Dendritic cell treated with granulocyte-macrophage colony-stimulating factor and Interleukin-4, amounts not matched to agents 40 ng/mL and 50 ng/mL, for 4 days (primary cell): Measurements from ENCODE around the gene BCL2L1.
"Not testable (repeated sequence)": the region's sequence is repeated elsewhere in the genome, so short reads cannot be mapped to it uniquely, and the experiment has no call there.

Experiments used
- H3K27ac Mint-ChIP-seq: one replicate; pipeline ENCODE4 v1.8.0; 2022; ENCODE audit warnings: mild to moderate bottlenecking, mixed read lengths
- H3K27me3 Mint-ChIP-seq: one replicate; pipeline ENCODE4 v1.8.0; 2022; ENCODE audit warnings: mild to moderate bottlenecking, mixed read lengths
- H3K36me3 Mint-ChIP-seq: one replicate; pipeline ENCODE4 v1.8.0; 2022; ENCODE audit warnings: low read depth, mixed read lengths
- H3K4me1 Mint-ChIP-seq: one replicate; pipeline ENCODE4 v1.8.0; 2022; ENCODE audit warnings: low read depth, mixed read lengths
- H3K4me3 Mint-ChIP-seq: one replicate; pipeline ENCODE4 v1.8.0; 2022; ENCODE audit warnings: mild to moderate bottlenecking, moderate library complexity, mixed read lengths
- H3K9me3 Mint-ChIP-seq: one replicate; pipeline ENCODE4 v1.8.0; 2022; ENCODE audit warnings: mixed read lengths
- intact Hi-C: fragments of 100-400 bp; cut with micrococcal nuclease; formaldehyde crosslinking; loops from one replicate; pipeline ENCODE4 v1.15.0; 2022

The BCL2L1 gene

DNA sequence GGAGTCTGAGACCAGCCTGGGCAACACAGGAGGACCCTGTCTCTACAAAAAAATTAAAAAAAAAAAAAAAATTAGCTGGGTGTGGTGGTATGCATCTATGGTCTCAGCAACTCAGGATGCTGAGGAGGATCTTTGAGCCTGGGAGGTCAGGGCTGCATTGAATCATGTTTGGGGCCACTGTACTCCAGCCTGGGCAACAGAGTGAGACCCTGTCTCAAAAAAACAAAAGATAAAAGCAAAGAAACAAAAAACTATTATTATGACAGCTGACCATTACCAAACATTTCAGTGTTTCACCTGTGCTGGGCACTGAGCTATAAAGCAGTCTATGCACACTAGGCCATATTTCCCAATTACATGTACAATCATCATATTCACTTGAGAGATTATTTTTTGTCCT is 49.2 kb downstream of the BCL2L1 start:
- H3K4me1 Mint-ChIP-seq: peaks cover 73% of the 10 kb centered on the region
- peaks cover 78% of the 10 kb centered on the region for H3K36me3 Mint-ChIP-seq
- no peaks in the 10 kb centered on the region for H3K9me3 Mint-ChIP-seq
- no peak overlapping the region for H3K27ac Mint-ChIP-seq
- H3K4me3 Mint-ChIP-seq: no peak overlapping the region
- H3K27me3 Mint-ChIP-seq: no peaks in the 10 kb centered on the region
- intact Hi-C loops: no loop called here

- Mint-ChIP-seq H3K27ac (no peak overlapping the region), H3K27me3 (no peaks in the 10 kb centered on the region), H3K36me3 (peaks cover 75% of the 10 kb centered on the region), H3K4me1 (peaks cover 75% of the 10 kb centered on the region), H3K4me3 (no peak overlapping the region), H3K9me3 (no peaks in the 10 kb centered on the region)
- intact Hi-C loops: no loop called here
Observed at GRCh38 chr20:31671324-31671723, 51.3 kb downstream of the BCL2L1 start.

DNA sequence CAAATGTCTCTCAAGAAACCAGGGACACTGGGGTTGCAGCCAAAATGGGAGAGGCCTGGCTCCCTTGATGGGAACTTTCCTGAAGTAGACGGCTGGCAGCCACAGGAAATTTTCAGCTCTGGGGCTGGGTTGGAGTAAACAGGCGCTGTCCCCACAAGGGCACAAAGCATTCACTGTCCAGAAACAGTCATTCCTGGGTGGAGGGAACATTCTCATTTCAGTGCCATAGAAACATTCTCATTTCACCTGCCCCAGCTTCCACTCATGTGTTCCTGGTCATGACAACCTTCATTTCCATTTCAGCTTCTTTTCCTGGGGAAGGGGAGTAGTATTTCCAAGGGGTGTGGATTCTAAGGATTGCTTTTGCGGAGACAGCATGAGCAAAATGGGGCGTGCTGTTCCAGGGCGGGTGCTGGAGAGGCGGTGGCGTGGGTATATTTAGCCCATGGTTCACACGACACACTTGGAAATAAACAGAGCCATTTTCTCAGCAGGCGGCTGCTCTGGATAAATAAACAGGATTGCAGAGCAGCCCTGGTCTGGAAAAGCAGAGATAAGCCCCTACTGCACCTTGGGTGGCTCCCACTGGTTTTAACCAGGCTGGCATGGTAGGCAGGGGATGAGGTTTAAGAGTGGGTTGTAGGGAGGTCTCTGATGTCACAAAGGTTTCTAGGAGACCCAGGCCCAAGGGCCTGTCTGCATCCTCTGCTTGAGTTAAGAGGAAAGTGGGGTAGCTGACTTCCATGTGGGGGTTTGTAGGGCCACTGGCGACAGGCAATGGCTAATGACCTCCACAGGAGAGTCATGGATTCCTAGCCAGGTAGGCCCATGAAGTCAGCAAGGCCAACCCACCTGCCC is 52.1 kb downstream of the BCL2L1 start:
- H3K27me3 Mint-ChIP-seq: no peaks in the 10 kb centered on the region
- intact Hi-C loops: no loop called here
- peaks cover 75% of the 10 kb centered on the region for H3K4me1 Mint-ChIP-seq
- H3K27ac Mint-ChIP-seq: no peak overlapping the region
- no peaks in the 10 kb centered on the region for H3K9me3 Mint-ChIP-seq
- H3K36me3 Mint-ChIP-seq: peaks cover 78% of the 10 kb centered on the region
- no peak overlapping the region for H3K4me3 Mint-ChIP-seq

- H3K27me3 Mint-ChIP-seq: no peaks in the 10 kb centered on the region
- peaks cover 85% of the 10 kb centered on the region for H3K36me3 Mint-ChIP-seq
- intact Hi-C loops: no loop called here
- peaks cover 75% of the 10 kb centered on the region for H3K4me1 Mint-ChIP-seq
- no peaks in the 10 kb centered on the region for H3K9me3 Mint-ChIP-seq
- no peak overlapping the region for H3K4me3 Mint-ChIP-seq
- peak overlapping the region; percentile 35 for H3K27ac Mint-ChIP-seq
Observed at GRCh38 chr20:31669876-31670275, 52.8 kb downstream of the BCL2L1 start.

DNA sequence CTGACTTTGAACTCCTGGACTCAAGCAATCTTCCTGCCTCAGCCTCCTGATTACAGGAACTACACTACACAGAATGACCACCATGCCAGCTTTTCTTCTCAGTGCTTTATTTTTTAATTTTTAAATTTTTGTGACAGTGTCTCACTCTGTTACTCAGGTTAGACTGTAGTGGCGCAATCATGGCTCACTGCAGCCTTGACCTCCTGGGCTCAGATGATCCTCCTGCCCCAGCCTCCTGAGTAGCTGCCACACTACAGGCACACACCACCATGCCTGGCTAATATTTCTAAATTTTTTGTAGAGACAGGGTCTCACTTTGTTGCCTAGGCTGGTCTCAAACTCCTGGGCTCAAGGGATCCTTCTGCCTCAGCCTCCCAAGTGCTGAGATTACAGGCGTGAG is 53.7 kb downstream of the BCL2L1 start:
- Mint-ChIP-seq H3K36me3 (peaks cover 92% of the 10 kb centered on the region), H3K4me1 (peaks cover 70% of the 10 kb centered on the region)
- H3K27ac Mint-ChIP-seq, H3K9me3 Mint-ChIP-seq, intact Hi-C loops, H3K27me3 Mint-ChIP-seq, H3K4me3 Mint-ChIP-seq: not testable (repeated sequence)

GRCh38 chr20:31667315-31668285 is 55.1 kb downstream of the BCL2L1 start:
- no peaks in the 10 kb centered on the region for H3K9me3 Mint-ChIP-seq
- H3K27me3 Mint-ChIP-seq: no peaks in the 10 kb centered on the region
- H3K36me3 Mint-ChIP-seq: peaks cover 81% of the 10 kb centered on the region
- peak overlapping the region; percentile 77 for H3K27ac Mint-ChIP-seq
- intact Hi-C loops: no loop called here
- no peak overlapping the region for H3K4me3 Mint-ChIP-seq
- peaks cover 66% of the 10 kb centered on the region for H3K4me1 Mint-ChIP-seq

GRCh38 chr20:31666258-31667042 is 56.2 kb downstream of the BCL2L1 start:
- peak overlapping the region; percentile 21 for H3K4me3 Mint-ChIP-seq
- H3K36me3 Mint-ChIP-seq: peaks cover 69% of the 10 kb centered on the region

GRCh38 chr20:31665753-31666152 is 56.9 kb downstream of the BCL2L1 start:
- H3K36me3 Mint-ChIP-seq: peaks cover 62% of the 10 kb centered on the region
- no peaks in the 10 kb centered on the region for H3K27me3 Mint-ChIP-seq
- no peak overlapping the region for H3K4me3 Mint-ChIP-seq
- intact Hi-C loops: no loop called here
- H3K27ac Mint-ChIP-seq: peak overlapping the region; percentile 77
- peaks cover 71% of the 10 kb centered on the region for H3K4me1 Mint-ChIP-seq
- H3K9me3 Mint-ChIP-seq: no peaks in the 10 kb centered on the region

More at GRCh38 chr20:31666258-31667042, 56.2 kb downstream of the BCL2L1 start:
- peaks cover 71% of the 10 kb centered on the region for H3K4me1 Mint-ChIP-seq
- H3K9me3 Mint-ChIP-seq: no peaks in the 10 kb centered on the region
- H3K27ac Mint-ChIP-seq: peak overlapping the region; percentile 77
- no peaks in the 10 kb centered on the region for H3K27me3 Mint-ChIP-seq
- intact Hi-C loops: no loop called here

GRCh38 chr20:31664696-31665354 is 57.8 kb downstream of the BCL2L1 start:
- intact Hi-C loops: no loop called here
- peaks cover 53% of the 10 kb centered on the region for H3K36me3 Mint-ChIP-seq
- H3K4me1 Mint-ChIP-seq: peaks cover 65% of the 10 kb centered on the region
- H3K27me3 Mint-ChIP-seq: no peaks in the 10 kb centered on the region
- peak overlapping the region; percentile 39 for H3K27ac Mint-ChIP-seq
- H3K9me3 Mint-ChIP-seq: no peaks in the 10 kb centered on the region
- H3K4me3 Mint-ChIP-seq: no peak overlapping the region

DNA sequence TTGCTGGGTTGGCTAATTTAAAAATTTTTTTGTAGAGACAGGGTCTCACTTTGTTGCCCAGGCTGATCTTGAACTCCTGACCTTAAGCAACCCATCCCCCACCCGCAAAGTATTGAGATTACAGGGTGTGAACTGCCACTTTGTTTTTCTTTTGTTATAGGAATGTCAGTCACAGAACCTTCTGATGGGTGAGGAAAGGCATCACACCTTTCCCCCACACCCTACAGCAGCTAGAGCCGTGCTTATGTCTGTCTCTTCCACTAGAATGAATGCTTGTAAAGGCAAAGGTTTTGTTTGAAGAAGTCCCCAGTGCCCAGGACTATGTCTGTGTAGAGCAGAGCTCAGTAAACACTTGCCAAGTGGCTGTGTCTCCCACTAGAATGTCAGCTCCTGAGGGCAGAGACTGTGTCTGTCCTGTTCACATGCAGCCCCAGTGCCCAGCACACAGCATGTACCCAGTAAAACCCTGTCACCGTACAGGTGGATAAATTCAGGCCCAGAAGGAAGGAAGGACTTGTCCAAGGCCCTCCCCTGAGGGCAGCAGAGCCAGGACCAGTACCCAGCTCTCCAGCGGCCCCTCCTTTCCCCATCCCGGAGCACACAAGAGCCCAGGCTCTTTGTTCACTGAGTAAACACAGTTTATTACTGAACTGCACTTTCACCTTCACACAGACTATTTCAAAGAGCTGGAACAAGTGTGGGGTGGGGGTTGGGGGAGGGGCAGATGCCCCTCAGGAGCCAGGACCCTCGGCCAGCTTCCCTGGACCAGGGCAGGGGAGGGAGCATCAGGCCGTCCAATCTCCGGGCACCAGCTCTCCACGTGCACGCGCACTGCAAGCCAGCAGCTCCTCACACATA is 58.6 kb downstream of the BCL2L1 start:
- Mint-ChIP-seq H3K4me1 (peaks cover 58% of the 10 kb centered on the region), H3K27me3 (no peaks in the 10 kb centered on the region), H3K4me3 (no peak overlapping the region), H3K36me3 (peaks cover 45% of the 10 kb centered on the region), H3K27ac (peak overlapping the region; percentile 39), H3K9me3 (no peaks in the 10 kb centered on the region)
- intact Hi-C loops: no loop called here

DNA sequence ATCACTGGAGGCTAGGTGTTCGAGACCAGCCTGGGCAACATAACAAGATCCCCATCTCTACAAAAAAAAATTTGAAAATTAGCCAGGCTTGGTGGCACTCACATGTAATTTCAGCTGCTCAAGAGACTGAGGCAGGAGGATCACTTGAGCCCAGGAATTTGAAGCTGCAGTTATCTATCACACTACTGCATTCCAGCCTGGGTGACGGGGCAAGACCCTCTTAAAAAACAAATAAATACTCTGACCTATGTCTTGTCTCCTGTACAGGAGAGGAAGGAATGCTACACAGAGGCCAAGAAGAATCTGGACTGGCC is 59.2 kb downstream of the BCL2L1 start:
- intact Hi-C loops: no loop called here
- H3K4me3 Mint-ChIP-seq: no peak overlapping the region
- peaks cover 57% of the 10 kb centered on the region for H3K4me1 Mint-ChIP-seq
- H3K27me3 Mint-ChIP-seq: peaks cover 1% of the 10 kb centered on the region
- H3K36me3 Mint-ChIP-seq: peaks cover 41% of the 10 kb centered on the region
- H3K27ac Mint-ChIP-seq: no peak overlapping the region
- no peaks in the 10 kb centered on the region for H3K9me3 Mint-ChIP-seq

DNA sequence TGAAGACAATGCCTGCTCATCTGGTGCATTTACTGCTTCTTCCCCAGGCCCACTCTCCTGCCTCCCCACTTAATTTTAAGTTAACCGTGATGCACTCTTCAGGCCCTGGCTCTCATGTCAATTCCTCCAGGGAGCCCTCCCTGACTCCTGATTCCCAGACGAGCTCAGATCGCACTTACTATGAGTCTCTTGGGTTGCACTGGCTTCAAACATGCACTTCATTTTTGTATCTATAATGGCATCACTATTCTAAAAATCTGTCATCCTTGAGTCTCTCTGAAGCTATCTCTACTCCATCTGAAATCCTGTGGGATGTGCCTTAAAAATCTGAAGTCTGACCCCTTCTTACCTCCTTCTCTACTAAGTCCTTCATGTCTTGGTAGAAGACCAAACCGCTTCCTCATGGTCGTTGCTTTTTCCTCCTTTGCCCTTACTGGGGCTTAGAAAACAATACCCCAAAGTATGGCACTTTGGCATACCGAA is 60.3 kb downstream of the BCL2L1 start:
- Mint-ChIP-seq H3K36me3 (peaks cover 34% of the 10 kb centered on the region), H3K4me1 (peaks cover 47% of the 10 kb centered on the region)

More for the DNA sequence above, 60.3 kb downstream of the BCL2L1 start:
- H3K27ac Mint-ChIP-seq: peak overlapping the region; percentile 65
- peak overlapping the region; percentile 74 for H3K4me3 Mint-ChIP-seq
- peaks cover 1% of the 10 kb centered on the region for H3K27me3 Mint-ChIP-seq
- no peaks in the 10 kb centered on the region for H3K9me3 Mint-ChIP-seq
- intact Hi-C loops: no loop called here
